GDM1 (cell line): Measurements from ENCODE around the gene ANKRD31.

Source experiments
- DNase-seq: peaks from one replicate; lab custom pipeline; 2025; lab: John Stamatoyannopoulos, UW

Gene ANKRD31

GRCh38 chr5:75037106-75037505, 199.6 kb downstream of the ANKRD31 start:
- DNase-seq: no peak

DNA sequence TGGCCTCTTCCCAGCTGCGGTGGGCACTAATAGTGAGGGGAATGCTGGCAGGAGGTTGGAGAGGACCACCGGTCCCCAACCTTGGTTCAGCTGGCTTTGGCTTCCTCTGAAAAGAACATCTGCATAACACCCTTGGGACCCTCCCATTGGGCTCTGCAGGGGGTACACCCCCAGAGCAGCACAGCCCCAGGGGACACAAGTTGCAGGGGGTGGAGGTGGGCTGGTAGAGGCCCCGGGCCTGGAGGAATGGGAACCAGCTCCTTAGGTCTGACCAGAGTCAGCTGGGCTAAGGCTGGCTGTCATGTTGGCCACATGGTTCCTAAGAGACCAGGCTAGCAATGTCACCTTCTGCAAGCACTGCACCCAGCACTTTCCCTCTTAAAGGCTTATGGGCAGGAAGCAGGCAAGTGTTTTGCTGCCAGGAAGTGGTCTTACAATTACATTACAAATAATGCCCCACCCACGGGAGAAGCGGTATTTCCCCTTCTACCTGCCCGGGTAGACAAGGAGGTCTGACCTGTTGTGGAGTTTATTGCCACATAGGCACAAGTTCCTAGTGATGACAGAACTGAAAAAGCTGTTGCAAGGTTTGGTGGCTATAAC, 202.4 kb downstream of the ANKRD31 start:
- DNase-seq: no peak

- DNase-seq: no peak
Measured at GRCh38 chr5:75031366-75031765, 205.3 kb downstream of the ANKRD31 start.

DNA sequence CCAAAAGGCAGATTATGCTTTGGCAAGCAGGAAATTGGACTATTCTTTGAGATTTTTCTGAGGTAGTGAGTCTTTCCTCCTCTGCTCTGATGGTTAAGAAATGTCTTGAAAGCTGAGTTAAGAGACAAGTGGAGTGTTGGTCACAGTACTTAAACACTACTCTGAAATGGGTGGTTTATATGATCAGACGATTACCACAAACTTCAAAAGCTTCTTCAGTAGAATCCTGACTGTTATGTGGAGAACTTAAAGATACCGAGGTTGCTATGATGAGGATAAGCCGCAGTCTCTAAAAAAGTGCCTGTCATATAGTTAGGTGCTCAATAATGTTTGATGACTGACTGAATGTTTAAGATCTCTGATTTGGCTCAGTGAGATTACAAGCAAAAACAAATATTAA, 208.6 kb downstream of the ANKRD31 start:
- DNase-seq: no peak

- DNase-seq: no peak
Measured at GRCh38 chr5:75023368-75024159, 213.1 kb downstream of the ANKRD31 start.

DNA sequence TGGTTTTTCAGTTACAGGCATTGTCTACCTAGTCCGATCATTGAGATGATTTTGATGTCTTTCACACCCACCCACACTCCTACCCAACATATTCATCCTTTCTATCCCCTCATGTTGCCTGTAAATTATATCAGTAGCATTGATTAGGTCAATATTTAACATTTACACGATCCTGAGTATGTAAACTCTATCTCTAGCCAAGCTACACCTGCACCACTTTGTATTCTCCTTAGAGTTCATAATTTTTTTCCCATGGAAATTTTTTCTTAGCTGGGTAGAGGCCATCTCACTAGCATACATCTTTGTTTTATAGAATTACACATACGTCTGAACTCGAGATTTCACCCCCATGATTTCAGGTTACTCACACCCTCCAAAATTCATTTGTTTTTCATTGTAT, 214.9 kb downstream of the ANKRD31 start:
- DNase-seq: no peak

DNA sequence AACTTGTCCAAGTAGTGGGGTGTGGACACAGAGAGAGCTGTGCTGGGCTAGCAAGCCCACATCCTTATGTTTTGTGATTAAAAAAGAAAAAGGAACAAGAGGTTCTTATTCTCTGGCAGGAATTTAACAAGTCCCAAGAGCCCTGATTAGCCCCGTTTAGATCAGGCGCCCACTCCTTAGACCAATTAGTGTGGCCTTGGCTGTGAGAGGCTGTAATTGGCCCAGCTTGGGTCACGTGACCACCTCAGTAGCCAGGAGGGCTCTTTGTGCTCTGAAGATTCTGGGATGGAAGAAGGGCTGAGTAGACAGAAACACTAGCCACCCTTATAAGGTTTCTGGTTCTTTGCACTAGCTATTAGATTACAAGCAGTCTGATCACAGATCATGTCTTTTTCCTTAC, 215.5 kb downstream of the ANKRD31 start:
- DNase-seq: no peak

GRCh38 chr5:75020016-75020656, 216.5 kb downstream of the ANKRD31 start:
- DNase-seq: no peak

DNA sequence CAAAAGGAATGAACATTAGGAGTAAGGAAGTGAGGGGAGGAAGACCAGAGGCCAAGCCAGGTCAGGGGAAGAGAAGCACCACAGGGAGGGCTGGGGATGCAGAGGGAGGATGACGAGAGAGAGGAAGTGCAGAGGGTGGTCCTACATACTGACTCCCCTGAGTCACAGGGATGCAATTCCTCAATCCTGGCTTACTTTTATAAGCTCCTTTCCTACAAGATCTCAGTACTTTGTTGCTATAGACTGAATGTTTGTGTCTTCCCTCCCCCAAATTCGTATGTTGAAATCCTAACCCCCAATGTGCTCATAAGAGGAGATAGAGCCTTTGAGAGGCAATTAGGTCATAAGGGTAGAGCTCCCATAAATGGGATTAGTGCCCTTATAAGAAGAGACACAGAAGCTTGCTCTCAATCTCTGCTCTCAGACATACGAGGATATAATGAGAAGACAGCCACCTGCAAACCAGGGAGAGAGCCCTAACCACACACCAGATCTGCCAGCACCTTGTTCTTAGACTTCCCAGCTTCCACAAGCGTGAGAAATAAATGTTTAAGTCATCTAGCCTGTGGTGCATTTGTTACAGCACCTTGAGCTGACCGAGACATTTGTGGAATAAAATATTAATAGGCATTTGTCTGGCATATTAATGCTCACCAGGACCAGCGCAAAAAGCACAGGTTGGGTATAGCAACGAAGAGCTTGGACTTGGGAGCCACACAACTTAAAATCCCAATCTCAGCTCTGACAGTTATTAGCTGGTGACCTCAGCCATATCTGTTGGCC, 217.7 kb downstream of the ANKRD31 start:
- no peak for DNase-seq
